GM21423 (cell line): ENCODE measurements around the gene ARF1.

Source experiments
- ATAC-seq: cut with Tn5 transposase; IDR thresholded peaks from one replicate; pipeline ENCODE4 v1.9.1; 2021; ENCODE audit warnings: mild to moderate bottlenecking, moderate library complexity; ENCODE audit not compliant: unreplicated experiment

Gene ARF1

GRCh38 chr1:228114827-228115226, 32.3 kb downstream of the ARF1 start:
- no peak for ATAC-seq

- ATAC-seq = no peak
These were observed 34.8 kb downstream of the ARF1 start for GRCh38 chr1:228117335-228117734.

GRCh38 chr1:228118040-228118439, 35.5 kb downstream of the ARF1 start:
- no peak for ATAC-seq

GRCh38 chr1:228120351-228120750, 37.8 kb downstream of the ARF1 start:
- ATAC-seq = no peak

- ATAC-seq = no peak
These were observed 38.5 kb downstream of the ARF1 start for GRCh38 chr1:228120857-228121489.

- ATAC-seq = no peak
These were observed 40.5 kb downstream of the ARF1 start for GRCh38 chr1:228122921-228123441.

GRCh38 chr1:228123505-228123904, 41.0 kb downstream of the ARF1 start:
- ATAC-seq = no peak

GRCh38 chr1:228125185-228125584, 42.7 kb downstream of the ARF1 start:
- no peak for ATAC-seq

- no peak for ATAC-seq
These were observed 49.3 kb downstream of the ARF1 start for GRCh38 chr1:228131766-228132165.

GRCh38 chr1:228134591-228134990, 52.1 kb downstream of the ARF1 start:
- ATAC-seq = no peak

- no peak for ATAC-seq
These were observed 54.4 kb downstream of the ARF1 start for GRCh38 chr1:228136901-228137300.

- ATAC-seq = no peak
These were observed 57.0 kb downstream of the ARF1 start for GRCh38 chr1:228139406-228139930.

- peak; percentile 91 for ATAC-seq
These were observed 57.6 kb downstream of the ARF1 start, which contains the start of gene GUK1 for GRCh38 chr1:228139931-228140723. TSS of gene GUK1 (plus strand) at chr1:228140279. CDS start at chr1:228140303, 24 bp downstream.

- no peak for ATAC-seq
These were observed 58.3 kb downstream of the ARF1 start for GRCh38 chr1:228140724-228141225.

GRCh38 chr1:228141226-228142044, 58.9 kb downstream of the ARF1 start:
- no peak for ATAC-seq

- ATAC-seq = no peak
These were observed 59.7 kb downstream of the ARF1 start for GRCh38 chr1:228142155-228142691.

GRCh38 chr1:228142701-228143136, 60.2 kb downstream of the ARF1 start:
- ATAC-seq = no peak

GRCh38 chr1:228143480-228144192, 61.1 kb downstream of the ARF1 start:
- ATAC-seq = no peak

GRCh38 chr1:228144193-228144992, 61.9 kb downstream of the ARF1 start:
- no peak for ATAC-seq
